Measurements from ENCODE around the gene ZNF646.
A peak's percentile ranks its signal among the peaks of the same experiment; 100 is the strongest.

The ZNF646 gene

DNA sequence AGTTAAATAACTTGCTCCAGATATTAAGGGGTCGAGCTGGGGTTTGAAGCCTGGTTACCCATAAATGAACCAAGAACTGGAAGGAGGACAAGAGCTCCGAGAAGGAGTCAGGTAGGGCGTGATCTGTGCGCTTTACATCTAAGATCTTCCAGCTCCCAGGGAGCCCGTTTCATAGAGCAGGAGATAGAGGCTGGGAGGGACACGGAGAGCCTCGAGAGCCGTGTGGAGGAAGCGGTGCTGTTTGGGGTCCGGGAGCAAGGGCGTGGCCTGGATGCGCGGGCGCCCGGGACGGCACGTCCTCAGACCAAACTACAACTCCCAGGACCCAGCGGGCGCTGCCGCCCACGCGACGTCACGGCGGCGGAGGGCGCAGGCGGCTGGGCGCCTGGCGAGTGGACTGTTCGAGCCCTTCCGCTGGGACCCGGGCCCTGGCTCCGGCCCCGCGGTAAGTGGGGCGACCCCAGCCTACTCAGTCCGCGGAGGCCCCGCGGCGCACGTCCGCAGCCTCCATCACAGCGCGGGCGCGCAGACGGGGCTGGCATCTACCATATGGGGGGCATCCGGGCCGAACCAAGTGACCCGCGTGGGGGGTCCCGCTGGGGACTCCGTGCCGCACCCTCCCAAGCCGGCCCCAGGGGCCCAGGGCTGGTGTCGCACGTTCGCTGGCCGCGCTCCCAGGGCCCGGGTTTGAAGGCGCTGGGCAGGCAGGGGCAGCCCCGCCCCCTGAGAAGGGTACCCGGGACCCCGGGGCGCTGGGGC is 34.0 kb downstream of the ZNF646 start, which contains the start of gene BCKDK:
BCKDK (plus strand) TSS at position 352 of the 759 bp plus-strand sequence. CDS start 838 bp downstream, outside the sequence.
- DNase-seq (ENCODE audit: low read depth, low spot score), result no peak

DNA sequence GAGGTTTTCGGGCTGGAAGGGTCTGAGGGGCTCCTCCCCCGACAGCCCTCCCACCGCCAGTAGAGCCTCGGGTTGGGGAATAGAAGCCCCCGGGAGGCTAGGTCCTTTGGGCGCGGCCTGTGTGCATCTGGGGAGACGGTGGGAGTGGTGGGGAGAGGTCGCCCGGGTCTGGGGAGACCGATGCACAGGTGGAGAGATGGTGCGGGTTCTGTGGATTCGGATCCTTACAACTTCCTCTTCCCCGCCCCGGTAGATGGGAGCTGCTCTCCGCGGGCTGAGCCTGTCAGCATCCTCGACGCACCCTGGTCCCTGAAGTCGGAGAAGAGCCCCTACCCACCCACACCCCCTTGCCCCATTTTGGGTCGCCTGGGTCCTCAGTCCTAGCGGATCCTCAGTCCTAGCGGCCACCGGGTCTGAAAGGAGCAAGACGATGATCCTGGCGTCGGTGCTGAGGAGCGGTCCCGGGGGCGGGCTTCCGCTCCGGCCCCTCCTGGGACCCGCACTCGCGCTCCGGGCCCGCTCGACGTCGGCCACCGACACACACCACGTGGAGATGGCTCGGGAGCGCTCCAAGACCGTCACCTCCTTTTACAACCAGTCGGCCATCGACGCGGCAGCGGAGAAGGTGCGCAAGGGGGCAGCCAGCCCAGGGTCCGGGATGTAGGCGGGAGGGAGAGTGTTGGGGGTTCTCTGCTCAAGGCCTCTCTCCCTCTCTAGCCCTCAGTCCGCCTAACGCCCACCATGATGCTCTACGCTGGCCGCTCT is 34.8 kb downstream of the ZNF646 start:
- DNase-seq (ENCODE audit: low read depth, low spot score), result no peak

DNA sequence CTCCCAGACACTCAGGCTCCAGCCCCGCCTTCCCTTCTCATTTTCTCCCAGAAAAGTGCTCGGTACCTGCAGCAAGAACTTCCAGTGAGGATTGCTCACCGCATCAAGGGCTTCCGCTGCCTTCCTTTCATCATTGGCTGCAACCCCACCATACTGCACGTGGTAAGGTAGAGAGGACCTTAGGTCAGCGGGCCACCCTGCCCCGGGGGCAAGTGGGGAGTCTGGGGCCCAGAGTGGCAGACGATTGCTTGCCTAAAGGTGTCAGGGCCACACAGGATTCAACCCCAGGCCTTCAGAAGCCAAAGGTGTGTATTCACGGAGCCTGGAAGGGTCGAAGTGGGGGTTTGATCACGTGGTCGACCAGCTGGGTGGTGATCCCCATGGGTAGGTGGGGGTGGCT is 35.4 kb downstream of the ZNF646 start:
- DNase-seq (ENCODE audit: low read depth, low spot score), result no peak

DNA sequence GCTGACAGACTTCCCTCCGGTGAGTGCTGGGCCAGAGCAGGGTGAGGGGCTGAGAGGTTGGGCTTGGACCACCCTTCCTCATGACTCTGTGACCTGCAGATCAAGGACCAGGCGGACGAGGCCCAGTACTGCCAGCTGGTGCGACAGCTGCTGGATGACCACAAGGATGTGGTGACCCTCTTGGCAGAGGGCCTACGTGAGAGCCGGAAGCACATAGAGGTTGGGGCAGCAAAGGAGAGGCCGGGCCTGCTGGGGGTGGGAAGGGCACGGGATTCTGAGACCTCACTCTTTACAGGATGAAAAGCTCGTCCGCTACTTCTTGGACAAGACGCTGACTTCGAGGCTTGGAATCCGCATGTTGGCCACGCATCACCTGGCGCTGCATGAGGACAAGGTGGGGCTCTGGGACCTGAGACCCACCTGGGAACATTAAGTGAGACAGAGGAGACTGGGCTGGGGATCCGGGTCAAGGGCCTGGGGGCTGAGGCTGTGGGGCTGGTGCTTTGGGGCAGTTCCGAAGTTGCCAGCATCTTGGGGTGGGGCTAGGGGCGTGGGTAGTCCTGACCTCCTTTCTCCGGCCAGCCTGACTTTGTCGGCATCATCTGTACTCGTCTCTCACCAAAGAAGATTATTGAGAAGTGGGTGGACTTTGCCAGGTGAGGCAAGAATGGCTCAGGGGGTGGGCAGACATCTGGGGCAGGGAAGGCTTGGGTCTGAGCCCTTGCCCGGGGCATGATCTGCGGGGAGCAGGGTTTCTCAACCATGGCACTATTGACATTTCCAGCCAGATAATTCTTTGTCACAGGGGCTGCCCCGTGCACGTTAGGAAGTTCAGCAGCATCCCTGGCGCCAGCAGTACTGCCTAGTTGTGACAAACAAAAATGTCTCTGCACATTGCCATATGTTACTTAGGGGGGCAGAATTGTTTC is 36.1 kb downstream of the ZNF646 start:
- DNase-seq (ENCODE audit: low read depth, low spot score), result no peak

DNA sequence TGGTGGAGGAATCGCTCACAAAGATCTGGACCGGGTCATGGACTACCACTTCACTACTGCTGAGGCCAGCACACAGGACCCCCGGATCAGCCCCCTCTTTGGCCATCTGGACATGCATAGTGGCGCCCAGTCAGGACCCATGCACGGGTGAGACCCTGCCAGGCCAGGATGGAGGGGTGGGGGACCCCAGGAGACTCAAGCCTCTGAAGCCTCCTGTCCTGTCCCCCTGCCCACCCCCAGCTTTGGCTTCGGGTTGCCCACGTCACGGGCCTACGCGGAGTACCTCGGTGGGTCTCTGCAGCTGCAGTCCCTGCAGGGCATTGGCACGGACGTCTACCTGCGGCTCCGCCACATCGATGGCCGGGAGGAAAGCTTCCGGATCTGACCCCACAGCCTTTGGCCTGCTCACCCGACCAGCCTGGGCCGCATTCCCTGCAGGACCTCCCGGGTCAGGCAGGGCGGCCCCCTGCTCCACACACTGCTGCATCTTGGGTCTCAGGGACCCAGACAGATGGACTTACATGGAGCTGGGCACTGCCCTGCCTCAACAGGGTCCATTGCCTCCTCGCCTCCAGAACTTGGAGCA is 37.8 kb downstream of the ZNF646 start:
- DNase-seq (ENCODE audit: low read depth, low spot score), result no peak

DNA sequence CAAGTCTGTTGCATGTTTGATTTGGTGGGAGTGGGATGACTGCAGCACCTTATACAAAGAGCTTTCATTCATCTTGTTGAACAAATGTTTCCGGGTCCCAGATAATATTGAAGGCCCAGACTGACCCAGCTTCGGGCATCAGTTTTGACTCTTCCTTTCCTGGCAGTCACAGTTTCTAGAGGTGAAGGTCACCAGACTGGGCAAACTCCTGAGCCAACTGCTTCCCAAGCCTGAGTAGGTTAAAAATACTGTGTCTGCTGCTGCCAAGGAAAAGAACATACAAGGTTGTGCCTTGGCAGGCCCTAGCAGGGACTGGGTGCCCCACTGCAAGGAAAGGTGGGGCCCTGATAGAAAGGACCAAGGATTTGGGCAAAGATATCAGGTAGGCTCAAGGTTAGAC is 38.5 kb downstream of the ZNF646 start:
- DNase-seq (ENCODE audit: low read depth, low spot score), result no peak

DNA sequence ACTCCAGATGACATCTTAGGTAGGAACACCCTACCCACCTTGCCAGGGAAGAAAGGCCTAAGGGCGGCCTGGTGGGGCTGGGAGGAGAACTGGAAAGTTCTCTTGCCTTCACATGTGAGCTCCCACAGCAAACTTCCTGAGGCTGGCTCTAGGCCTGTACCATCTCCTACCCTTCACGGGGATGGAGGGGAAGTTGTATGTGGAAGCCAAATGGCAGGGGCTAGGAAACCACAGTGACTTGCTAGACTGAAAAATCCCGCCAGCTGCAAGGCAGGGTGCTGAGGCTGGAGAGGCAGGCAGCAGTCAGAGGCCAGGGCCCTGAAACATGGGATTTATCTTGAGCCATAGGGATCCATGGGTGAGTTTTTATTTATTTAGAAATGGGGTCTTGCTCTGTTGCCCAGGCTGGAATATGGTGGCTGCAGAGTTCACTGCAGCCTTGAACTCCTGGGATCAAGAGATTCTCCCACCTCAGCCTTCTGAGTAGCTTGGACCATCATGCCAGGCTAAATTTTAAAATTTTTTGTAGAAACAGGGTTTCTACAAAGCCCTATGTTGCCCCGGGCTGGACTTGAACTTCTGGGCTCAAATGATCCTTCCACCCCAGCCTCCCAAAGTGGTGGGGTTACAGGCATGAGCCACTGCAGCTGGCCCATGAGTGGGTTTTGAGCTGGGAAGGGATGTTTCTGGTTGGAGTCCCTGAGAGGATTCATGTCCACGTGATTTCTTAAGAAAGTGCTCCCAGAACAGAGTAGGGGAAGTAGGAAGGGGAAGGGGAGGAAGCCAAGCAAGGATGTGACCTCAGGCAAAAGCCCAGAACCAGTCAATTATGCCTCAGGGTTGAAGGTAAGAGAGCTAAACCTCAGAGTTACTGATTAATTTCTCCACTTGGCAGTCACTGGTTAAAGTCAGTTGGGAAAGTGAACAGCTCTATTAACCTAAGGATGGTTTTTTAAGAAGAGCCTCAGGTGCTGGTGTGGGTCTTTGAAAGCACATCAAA is 39.2 kb downstream of the ZNF646 start:
- no peak for DNase-seq (ENCODE audit: low read depth, low spot score)

DNA sequence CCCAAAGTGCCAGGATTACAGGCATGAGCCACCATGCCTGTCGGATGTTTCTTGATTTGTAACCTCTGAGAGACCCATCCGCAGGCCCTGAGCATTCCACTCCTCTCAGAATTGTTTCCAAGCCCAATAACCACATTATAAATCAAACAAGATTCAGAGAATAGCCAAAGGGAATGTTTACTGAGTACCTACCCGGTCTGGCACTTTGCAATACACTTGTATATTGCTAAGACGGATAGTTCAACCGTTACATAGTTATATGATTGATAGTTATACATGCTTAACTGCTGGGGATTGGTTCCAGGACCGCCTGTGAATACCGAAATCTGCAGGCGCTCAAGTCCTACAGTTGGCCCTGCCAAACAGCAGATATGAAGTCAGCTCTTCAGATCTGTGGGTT is 40.2 kb downstream of the ZNF646 start:
- no peak for DNase-seq (ENCODE audit: low read depth, low spot score)

DNA sequence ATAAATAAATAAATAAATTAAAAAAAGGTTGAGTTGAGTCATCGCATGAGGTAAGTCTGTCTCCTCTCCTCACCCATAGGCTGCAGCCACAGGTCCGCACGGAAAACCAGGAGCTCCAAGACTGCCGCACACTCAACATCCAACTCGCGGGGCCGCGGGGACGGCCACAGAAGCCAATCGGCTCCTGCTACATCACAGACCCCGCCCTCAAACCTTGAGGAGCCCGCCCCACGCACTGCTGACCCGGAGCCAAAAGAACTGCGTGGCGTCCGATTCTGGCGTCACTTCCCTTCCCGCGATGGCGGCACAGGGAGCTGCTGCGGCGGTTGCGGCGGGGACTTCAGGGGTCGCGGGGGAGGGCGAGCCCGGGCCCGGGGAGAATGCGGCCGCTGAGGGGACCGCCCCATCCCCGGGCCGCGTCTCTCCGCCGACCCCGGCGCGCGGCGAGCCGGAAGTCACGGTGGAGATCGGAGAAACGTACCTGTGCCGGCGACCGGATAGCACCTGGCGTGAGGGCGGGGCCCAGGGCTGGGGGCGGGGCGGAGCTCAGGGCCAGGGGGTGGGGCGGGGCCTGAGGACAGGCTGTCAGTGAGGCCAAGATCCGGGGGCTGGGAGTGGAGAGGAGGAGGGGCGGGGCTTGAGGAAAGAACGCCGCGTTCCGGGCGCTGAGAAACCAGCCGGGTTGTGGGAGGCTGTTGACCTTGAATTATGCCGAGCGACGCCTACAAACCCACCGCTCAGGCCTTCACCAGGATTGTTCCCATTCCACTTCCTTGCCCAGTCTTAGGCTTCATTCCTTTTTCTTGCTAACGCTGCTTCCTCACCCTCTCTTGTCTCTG is 43.4 kb downstream of the ZNF646 start, which contains the start of gene KAT8:
KAT8 (plus strand) TSS at position 281 of the 839 bp plus-strand sequence; CDS start at position 299, 18 bp downstream.
- DNase-seq (ENCODE audit: low read depth, low spot score), result peak; percentile 88

DNA sequence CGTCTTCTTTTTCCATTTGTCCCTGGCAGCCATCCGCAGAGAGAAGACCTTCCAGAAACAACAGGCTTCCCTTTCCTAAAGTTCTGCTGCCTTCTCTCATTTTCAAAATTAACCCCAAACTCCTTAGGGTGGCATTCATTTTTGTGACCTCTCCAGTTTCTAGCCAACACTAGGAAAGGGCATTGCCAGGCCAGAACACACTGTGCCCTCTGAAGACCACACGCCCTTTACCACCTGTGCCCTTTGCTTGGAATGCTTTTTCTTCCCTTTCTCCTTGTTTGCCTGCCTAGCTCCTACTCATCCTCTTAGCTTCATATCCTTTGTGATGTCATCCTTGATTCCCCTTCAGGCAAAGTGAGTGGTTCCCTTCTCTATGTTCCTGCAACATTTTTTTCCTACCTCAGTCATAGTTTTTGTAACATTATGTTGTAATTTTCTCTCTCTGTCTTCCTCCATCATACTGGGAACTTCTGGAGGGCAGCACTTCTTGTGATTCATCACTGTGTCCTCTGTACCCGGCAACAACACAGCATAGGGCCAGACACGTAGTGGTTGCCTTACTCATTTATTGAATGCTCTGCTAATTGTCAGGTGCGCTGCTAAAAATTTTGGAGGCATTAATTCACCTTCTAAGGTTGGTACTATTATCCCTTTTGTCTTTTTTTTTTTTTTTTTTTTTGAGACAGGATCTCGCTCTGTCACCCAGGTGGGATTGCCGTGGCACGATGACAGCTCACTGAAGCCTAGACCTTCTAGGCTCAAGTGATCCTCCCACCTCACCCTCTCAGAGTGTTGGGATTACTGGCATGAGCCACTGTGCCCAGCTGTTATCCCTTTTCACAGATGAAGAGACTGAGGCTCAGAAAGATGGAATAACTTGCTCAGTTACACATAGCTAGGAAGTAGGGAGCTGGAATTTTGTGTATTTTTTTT is 44.3 kb downstream of the ZNF646 start:
- DNase-seq (ENCODE audit: low read depth, low spot score), result no peak

DNA sequence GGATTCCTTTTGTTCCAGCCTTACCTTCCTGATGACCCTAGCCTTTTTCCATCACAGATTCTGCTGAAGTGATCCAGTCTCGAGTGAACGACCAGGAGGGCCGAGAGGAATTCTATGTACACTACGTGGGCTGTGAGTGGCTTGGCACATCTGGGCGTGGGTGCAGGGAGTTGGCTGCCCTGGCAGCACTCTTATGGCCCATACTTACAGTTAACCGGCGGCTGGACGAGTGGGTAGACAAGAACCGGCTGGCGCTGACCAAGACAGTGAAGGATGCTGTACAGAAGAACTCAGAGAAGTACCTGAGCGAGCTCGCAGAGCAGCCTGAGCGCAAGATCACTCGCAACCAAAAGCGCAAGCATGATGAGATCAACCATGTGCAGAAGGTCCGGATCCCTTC is 45.9 kb downstream of the ZNF646 start:
- DNase-seq (ENCODE audit: low read depth, low spot score), result no peak

DNA sequence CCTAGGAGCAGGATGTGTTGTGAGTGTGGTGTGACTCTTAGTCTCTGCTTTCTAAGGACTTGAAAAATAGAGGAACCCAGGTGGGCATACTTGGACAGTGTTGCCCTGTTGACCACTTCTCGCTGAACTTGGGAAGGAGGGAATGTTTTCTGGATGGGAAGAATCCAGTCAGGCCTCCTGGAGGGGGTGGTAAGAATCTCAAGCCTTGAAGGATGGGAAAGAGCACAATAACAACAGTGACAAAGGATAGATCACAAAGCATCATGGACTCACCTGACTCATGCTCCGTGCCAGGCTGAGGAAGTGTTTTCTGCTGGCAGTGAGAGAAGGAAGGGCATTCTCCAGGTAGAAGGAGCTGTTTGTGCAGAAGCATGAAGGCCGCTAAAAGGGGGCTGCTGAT is 51.6 kb downstream of the ZNF646 start:
- DNase-seq (ENCODE audit: low read depth, low spot score), result no peak

DNA sequence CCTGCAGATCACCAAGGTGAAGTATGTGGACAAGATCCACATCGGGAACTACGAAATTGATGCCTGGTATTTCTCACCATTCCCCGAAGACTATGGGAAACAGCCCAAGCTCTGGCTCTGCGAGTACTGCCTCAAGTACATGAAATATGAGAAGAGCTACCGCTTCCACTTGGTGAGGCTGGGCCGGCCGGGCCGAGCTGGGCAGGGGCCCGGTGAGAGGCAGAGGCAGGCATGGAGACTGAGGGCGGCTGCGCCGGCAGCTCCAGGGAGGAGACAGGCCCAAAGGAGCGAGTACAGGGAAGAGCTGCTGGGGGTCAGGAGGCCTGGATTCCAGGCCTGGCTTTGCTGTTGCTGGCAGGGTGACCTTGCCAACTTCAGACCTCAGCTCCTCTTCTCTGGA is 53.0 kb downstream of the ZNF646 start:
- no peak for DNase-seq (ENCODE audit: low read depth, low spot score)

DNA sequence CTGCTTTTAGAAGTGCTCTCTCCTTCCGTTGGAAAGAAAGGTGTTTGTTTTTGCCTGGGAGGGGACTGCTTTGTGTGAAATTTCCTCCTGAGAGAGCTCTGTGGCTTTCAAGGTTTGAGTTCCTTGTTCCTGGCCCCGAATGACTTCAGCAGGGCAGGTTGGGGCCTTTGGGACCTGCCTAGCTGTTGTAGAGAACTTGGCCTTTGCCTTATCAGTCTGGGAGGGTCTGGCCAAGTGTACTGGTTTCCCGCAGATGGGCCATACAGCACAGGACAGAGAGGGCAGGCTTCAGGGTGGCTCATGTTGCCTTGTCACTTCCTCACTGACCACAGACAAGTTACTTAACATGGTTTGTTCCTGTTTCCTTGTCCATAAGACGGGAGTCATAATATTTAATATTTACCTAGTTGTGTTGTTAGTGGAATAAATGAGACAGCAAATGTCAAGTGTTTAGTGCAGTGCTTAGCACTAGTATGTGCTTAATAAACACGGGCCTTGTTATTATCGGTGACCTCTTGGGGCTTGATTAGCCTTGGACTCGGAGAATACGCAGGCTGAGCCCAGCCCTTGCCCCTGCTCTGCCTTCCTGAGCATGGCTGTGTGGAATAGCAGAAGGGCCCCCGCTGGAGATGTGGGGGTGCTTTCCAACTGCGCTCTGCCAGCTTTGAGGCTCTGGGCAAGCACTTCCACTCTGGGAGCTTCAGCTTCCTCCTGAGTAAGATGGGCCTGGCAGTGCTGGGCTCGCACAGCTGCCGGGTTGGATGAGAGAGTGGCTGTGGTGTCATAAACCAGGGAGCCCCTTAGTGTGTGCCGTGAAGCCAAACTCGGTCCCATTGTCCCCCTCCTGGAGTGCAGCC is 54.7 kb downstream of the ZNF646 start:
- no peak for DNase-seq (ENCODE audit: low read depth, low spot score)

DNA sequence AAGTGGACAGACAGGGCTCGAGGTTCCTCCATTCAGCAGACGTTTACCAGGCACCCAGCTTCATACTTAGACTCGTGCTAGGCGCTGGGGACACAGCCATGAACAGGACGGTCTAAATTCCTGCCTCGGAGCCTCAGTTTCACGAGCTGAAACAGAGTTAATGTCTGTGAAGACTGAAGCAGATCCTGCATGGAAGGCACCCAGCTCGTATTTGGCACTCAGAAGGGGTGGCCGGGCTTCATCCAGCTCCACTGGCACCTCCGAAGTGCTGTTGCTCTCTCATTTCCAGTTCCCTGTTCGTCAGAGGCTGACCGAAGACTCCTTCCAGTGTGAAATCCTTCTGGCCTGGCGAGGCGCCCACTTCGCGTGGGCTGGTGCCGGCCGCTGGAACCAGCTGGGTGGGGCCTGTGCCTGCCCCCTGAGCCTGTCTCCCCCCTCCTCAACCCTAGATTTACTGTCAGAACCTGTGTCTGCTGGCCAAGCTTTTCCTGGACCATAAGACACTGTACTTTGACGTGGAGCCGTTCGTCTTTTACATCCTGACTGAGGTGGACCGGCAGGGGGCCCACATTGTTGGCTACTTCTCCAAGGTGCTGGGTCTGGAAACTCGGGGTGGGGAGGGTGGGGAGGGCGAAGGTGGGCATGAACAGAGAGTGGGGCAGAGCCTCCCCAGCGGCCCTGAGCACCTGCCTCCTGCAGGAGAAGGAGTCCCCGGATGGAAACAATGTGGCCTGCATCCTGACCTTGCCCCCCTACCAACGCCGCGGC is 55.5 kb downstream of the ZNF646 start:
- no peak for DNase-seq (ENCODE audit: low read depth, low spot score)

DNA sequence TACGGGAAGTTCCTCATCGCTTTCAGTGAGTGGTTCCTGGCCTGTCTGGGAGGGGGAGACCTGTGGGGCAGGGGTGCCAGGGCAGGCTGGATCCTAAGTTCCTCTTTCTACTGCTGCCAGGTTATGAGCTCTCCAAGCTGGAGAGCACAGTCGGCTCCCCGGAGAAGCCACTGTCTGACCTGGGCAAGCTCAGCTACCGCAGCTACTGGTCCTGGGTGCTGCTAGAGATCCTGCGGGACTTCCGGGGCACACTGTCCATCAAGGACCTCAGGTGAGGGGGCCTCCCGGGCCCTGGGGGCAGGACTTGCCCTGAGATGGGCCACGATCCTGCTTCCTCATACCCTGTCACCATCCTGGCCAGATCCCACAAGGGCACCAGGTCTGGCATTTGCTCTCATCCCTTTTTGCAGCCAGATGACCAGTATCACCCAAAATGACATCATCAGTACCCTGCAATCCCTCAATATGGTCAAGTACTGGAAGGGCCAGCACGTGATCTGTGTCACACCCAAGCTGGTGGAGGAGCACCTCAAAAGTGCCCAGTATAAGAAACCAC is 56.2 kb downstream of the ZNF646 start:
- no peak for DNase-seq (ENCODE audit: low read depth, low spot score)
